ENCODE data around the gene SEC14L1.
"Not testable (repeated sequence)": the region's sequence is repeated elsewhere in the genome, so short reads cannot be mapped to it uniquely, and the experiment has no call there.

The SEC14L1 gene

DNA sequence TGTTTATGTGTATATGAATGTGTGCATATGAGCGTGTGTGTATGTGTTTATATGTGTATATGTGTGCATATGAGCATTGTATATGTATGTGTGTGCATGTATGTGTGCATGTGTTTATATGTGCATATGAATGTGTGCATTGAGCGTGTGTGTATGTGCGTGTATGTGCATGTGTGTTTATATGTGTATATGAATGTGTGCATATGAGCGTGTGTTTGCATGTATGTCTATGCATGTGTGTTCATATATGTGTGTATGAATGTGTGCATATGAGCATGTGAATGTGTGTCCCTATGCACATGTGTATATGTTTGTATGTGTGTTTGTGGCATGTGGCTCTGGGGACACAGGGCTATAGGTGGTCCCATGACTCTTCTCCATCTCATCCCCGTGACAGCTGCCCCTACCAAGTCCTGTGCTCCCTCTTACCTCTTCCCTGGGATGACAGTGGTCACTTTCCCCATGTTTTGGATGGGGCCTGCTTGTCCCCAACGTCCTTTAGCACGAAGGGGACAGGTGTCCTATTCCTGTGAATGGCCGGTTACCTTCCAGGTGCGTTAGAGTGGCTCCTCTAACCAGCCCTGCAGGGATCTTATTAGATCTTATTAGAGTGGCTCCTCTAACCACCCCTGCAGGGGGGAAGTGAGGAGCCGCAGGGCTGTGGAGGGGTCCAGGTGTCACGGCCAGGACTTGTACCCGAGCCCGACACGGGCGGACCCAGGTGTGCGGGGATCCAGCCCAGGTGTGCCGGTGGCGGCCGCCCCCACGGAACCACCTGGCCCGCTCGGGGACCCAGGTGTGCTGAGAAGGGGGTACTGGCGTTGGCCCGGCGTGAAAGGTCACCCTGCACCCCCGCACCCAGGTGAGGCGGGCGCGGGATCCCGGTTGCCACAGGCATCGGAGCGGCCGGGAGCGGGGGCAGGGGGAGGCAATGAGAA, 105.6 kb downstream of the SEC14L1 start:
- in situ Hi-C loops (cut with MboI; ENCODE audit: low pct_unique_long_range_greater_than_20kb, low sequenced_read_pairs) = no loop called here
- DNase-seq = no peak

GRCh38 chr17:77247048-77247541, 106.3 kb downstream of the SEC14L1 start:
- in situ Hi-C loops (cut with MboI; ENCODE audit: low pct_unique_long_range_greater_than_20kb, low sequenced_read_pairs) = no loop called here

DNA sequence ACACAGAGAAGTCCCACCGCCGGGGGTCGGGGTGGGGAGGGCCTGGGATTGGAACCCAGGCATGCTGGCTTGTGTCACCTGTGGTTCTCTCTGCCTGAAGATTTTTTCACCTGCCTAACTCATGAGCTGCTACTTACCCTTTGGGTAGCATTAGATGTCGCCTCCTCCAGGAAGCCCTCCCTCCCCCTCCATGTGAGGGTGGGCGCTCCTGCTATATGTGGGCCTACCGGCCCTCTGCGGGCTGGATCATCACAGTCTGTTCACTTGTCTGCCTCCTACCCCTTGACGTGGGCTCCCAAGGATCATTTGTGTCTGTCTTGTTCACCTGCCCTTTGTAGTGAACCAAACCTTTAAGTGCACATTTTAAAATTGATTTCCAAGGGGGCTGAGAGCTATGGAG, 106.8 kb downstream of the SEC14L1 start:
- no peak for DNase-seq
- in situ Hi-C loops (cut with MboI; ENCODE audit: low pct_unique_long_range_greater_than_20kb, low sequenced_read_pairs) = no loop called here

More at GRCh38 chr17:77247048-77247541, 106.3 kb downstream of the SEC14L1 start:
- peak; percentile 78 for DNase-seq

DNA sequence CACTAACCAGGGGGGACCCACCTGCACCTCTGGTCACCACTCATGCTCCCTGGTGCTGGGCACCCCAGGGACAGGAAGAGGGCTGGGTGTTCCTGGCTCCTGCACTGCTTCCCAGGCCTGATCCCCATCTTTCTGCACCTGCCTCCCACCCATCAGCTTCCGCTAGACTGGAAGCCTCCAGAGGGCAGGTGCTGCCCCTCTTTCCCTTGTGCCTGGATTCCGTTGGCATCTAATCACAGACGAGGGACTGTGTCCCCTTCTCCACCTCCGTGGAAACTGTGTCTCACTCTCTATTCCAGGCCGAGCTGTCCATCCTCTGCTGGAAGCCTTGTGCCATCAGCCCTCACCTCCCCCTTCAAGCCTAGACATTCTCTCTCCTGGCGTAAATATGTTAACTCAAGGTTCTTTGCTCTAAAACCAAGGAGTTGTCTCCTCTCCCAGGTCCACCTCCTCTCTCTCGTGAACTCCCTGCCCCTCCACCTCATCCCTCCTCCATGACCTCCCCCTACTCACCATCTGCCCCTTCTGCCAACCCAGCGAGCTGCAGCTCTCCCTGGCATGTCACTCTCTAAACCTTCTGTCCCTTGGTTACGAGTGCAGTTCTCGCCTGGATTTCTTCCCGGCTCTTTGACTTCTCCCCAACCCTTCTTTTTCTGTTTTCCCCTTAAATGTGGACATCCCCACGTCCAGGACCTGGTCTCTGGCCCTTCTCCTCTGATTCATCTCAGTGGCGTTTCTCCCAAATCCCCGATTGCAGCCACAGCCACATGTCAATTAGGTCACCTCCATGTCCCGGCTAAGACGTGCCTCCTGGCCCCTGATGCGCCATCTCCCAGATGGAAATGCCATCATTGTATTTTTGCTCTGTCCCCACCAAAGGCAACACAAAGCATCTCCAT, 107.7 kb downstream of the SEC14L1 start:
- no peak for DNase-seq
- in situ Hi-C loops (cut with MboI; ENCODE audit: low pct_unique_long_range_greater_than_20kb, low sequenced_read_pairs) = no loop called here

GRCh38 chr17:77251622-77252183, 110.9 kb downstream of the SEC14L1 start:
- no peak for DNase-seq
- in situ Hi-C loops (cut with MboI; ENCODE audit: low pct_unique_long_range_greater_than_20kb, low sequenced_read_pairs) = loop anchor here (25.0 kb wide), 1 partner anchor 389 kb away; the partner anchor contains the start of gene MGAT5B

DNA sequence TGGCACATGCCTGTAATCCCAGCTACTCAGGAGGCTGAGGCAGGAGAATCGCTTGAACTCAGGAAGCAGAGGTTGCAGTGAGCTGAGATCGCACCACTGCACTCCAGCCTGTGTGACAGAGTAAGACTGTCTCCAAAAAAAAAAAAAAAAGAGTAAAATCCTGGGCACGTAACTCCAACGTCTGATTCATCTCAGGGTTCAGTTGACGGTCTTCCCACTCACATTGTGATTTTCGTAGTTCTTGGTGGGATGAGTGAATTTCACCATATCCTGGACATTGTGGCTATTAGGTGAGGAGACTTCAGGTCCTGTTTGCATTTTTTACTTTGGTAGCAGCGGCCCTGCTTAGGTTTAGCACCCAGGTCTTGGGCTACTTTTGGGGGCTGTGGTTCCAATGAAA, 111.5 kb downstream of the SEC14L1 start:
- in situ Hi-C loops (cut with MboI; ENCODE audit: low pct_unique_long_range_greater_than_20kb, low sequenced_read_pairs) = loop anchor here (25.0 kb wide), 1 partner anchor 390 kb away; the partner anchor contains the start of gene MGAT5B
- not testable (repeated sequence) for DNase-seq

GRCh38 chr17:77253611-77254051, 112.9 kb downstream of the SEC14L1 start:
- in situ Hi-C loops (cut with MboI; ENCODE audit: low pct_unique_long_range_greater_than_20kb, low sequenced_read_pairs) = loop anchor here (25.0 kb wide), 1 partner anchor 391 kb away; the partner anchor contains the start of gene MGAT5B
- no peak for DNase-seq

- in situ Hi-C loops (cut with MboI; ENCODE audit: low pct_unique_long_range_greater_than_20kb, low sequenced_read_pairs) = loop anchor here (25.0 kb wide), 1 partner anchor 393 kb away; the partner anchor contains the start of gene MGAT5B
- DNase-seq = no peak
Observed at GRCh38 chr17:77254951-77255825, 114.4 kb downstream of the SEC14L1 start.

- DNase-seq = not testable (repeated sequence)
- in situ Hi-C loops (cut with MboI; ENCODE audit: low pct_unique_long_range_greater_than_20kb, low sequenced_read_pairs) = loop anchor here (25.0 kb wide), 1 partner anchor 394 kb away; the partner anchor contains the start of gene MGAT5B
Observed at GRCh38 chr17:77255970-77256369, 115.2 kb downstream of the SEC14L1 start.

- in situ Hi-C loops (cut with MboI; ENCODE audit: low pct_unique_long_range_greater_than_20kb, low sequenced_read_pairs) = loop anchor here (25.0 kb wide), 1 partner anchor 394 kb away; the partner anchor contains the start of gene MGAT5B
- no peak for DNase-seq
Observed at GRCh38 chr17:77256710-77257109, 115.9 kb downstream of the SEC14L1 start.

DNA sequence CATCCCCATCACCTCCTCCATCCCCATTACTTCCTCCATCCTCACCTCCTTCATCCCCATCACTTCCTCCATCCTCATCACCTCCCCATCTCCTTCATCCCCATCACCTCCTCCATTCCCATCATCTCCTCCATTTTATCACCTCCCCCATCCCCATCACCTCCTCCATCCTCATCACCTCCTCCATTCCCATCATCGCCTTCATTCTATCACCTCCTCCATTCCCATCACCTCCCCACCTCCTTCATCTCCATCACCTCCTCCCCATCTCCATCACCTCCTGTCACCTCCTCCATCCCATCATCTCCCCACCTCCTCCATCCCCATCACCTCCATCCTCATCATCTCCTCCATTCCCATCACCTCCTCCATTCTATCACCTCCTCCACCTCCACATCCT, 116.4 kb downstream of the SEC14L1 start:
- in situ Hi-C loops (cut with MboI; ENCODE audit: low pct_unique_long_range_greater_than_20kb, low sequenced_read_pairs) = loop anchor here (25.0 kb wide), 1 partner anchor 395 kb away; the partner anchor contains the start of gene MGAT5B
- DNase-seq = no peak

DNA sequence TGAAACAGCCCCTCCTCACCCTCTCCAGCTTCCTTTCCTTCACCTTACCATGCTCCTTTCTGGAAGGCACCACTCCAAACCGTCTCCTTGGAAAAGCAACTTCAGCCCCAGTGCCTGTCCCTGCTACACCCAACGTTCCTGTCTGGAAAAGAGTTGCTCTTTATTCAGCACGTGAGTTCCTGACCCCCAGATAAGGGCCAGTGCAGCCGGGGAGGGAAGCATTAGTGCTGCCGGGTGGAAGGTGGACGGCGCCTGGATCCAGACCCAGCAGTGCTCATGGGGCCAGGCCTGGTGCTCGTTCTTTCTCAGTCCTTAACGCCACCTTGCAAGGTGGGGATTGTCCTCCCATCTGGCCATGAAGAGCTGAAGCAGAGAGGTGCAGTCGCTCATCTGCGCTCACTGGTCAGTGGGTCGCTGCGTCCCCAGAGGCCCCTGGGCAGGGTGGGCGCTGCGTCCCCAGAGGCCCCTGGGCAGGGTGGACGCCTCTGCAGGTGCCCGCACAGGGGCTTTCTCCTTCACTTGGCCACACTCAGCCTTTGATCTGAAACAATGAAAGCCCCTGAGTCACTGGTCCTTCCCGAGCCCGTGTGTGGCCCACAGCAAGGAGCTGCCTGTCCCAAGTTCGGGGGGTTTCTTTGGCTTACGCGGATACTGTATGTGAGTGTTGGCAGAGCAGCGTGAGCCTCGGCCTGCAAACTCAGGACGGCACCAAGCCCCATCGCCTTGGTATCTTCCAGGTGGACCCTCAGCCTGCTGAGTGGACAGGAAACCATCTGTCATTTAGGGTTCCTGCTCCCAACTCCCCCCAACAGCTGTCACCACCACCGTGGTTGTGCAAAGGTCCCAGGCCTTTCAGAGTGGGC, 117.1 kb downstream of the SEC14L1 start:
- in situ Hi-C loops (cut with MboI; ENCODE audit: low pct_unique_long_range_greater_than_20kb, low sequenced_read_pairs) = loop anchor here (25.0 kb wide), 1 partner anchor 396 kb away; the partner anchor contains the start of gene MGAT5B
- DNase-seq = no peak

DNA sequence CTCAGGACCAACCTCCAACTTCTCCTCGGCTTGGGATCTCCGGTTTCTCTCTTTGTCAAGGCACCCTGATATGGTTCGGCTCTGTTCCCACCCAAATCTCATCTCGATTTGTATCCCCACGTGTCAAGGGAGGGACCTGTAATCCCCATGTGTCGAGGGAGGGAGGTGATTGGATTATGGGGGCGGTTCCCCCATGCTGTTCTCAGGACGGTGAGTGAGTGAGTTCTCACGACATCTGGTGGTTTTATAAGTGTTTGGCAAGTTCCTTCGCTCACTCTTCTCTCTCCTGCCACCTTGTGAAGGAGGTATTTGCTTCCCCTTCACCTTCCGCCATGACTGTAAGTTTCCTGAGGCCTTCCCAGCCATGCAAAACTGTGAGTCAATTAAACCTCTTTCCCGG, 117.9 kb downstream of the SEC14L1 start:
- no peak for DNase-seq
- in situ Hi-C loops (cut with MboI; ENCODE audit: low pct_unique_long_range_greater_than_20kb, low sequenced_read_pairs) = loop anchor here (25.0 kb wide), 1 partner anchor 396 kb away; the partner anchor contains the start of gene MGAT5B

DNA sequence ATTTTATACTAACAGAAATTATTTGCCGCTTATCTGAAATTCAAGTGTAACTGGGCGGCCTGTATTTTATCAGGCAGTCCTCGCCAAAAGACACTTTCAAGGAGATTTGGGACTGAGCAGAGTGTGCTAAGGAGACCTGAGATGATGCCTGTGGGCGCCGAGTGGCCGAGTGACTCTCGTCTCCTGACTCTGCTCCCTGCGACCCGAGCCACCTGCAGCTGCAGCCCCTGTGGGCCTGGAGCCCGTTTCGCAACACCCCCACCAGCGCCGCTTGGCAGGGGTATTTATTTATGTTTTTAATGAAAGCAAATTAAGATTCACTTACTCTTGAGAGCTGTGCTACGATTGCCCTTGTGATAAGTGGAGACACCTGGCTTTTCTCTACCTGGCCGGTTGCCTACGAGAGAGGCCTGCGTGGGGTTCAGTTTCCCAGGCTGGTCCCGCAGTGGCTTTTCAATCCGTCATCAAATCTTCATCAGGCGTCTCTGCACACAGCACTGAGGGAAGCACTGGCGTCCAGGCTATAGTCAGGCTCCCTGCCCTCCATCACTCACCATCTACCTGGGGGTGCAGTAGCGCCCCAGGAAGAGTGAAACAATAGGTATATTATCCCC, 124.0 kb downstream of the SEC14L1 start:
- DNase-seq = no peak
- in situ Hi-C loops (cut with MboI; ENCODE audit: low pct_unique_long_range_greater_than_20kb, low sequenced_read_pairs) = loop anchor here (25.0 kb wide), 1 partner anchor 402 kb away; the partner anchor contains the start of gene MGAT5B

GRCh38 chr17:77266213-77266612, 125.4 kb downstream of the SEC14L1 start:
- in situ Hi-C loops (cut with MboI; ENCODE audit: low pct_unique_long_range_greater_than_20kb, low sequenced_read_pairs) = loop anchor here (25.0 kb wide), 1 partner anchor 404 kb away; the partner anchor contains the start of gene MGAT5B
- no peak for DNase-seq
